Breast epithelium (tissue), 3 donors: Measurements from ENCODE around the gene MEPCE.
"Not testable (repeated sequence)": the region's sequence is repeated elsewhere in the genome, so short reads cannot be mapped to it uniquely, and the experiment has no call there.

Source experiments
- CTCF ChIP-seq, 3 donors: fragments of 450-650 bp; IDR thresholded peaks; one replicate each; pipeline ENCODE4 v1.5.1; 2016 to 2017; ENCODE audit warnings: antibody characterized with exemption in 3 of 3, mild to moderate bottlenecking in 3 of 3, moderate library complexity in 3 of 3
- POLR2A ChIP-seq: fragments of 450-650 bp; IDR thresholded peaks from one replicate; pipeline ENCODE4 v1.6.1; 2016; ENCODE audit warnings: antibody characterized with exemption, mild to moderate bottlenecking, moderate library complexity

GRCh38 chr7:100447363-100447762 lies 17.7 kb downstream of the MEPCE start:
- TF ChIP-seq CTCF (IDR thresholded peaks at IDR 0.05); POLR2A: not testable (repeated sequence)
